ENCODE results near the gene AAR2.

AAR2 gene

DNA sequence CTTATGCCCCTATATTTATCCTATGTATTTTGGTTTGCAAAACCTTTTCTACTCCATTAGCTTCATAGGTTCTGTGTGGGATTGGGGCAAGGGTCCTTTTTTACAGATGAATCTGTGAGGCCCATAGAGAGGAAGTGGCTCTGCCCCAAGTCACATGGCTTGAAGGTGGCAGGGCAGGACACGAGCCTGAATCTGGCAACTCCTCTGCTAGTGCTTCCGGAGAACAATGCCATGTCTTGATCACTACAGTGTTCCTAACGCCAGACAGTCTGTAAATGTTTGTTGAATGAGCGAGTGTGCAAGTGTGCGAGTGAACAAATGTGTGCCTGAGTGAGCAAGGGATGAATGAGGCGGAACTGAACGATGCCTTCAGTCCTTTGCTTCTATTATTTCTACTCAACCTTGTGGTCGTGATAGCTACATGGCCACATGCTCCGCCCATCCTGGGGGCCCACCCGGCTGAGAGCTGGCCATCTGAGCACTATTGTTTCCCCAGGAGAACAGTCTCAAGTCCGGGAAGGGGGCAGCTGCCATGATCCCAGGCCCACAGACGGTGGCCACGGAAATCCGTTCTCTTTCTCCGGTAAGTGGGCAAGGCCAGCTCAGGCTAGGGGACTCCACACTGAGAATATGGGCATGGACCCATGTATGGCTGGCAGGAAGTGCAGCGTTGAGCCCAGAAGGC lies 17.8 kb upstream of the AAR2 start:
- DNase-seq = no peak

GRCh38 chr20:36219671-36220220 lies 16.5 kb upstream of the AAR2 start:
- DNase-seq = no peak

DNA sequence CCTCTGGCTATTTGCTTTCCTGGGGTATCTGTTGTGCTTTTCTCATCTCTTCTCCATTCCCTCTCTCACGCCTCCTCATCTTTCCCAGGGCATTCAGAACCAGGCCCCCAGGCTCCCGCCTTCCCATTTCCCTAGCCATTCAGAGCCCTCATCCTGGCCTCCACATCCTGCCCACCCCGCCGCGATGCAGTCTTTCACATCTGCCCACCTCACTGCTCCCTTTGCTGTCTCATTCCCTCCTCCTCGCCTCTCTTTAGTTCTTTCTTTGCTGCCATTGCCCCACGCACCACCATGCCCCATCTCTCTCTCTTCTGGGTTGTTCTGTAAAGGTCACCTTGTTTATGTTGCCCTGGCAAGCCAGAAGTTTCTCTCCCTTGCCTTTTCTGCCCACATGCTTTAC lies 10.6 kb upstream of the AAR2 start:
- no peak for DNase-seq

GRCh38 chr20:36228770-36229169 lies 7.5 kb upstream of the AAR2 start:
- no peak for DNase-seq

GRCh38 chr20:36230019-36230418 lies 6.3 kb upstream of the AAR2 start:
- DNase-seq = no peak

DNA sequence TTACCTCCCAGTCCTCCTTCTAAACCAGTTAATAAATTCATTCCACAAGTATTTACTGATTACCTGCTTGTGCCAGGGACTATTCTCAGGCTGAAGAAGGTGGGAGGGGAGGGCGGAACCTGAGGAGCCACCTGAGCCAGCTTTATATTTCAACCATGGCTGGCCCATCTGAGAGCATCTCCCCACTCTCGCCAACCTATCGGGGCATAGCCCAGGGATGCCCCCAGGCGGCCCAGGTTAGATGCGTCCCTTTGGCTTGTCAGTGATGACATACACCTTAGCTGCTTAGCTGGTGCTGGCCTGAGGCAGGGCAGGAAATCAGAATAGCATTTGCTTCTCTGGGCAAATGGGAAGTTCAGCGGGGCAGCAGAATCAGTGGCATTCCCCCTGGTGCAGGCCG lies 4.9 kb upstream of the AAR2 start:
- no peak for DNase-seq

- DNase-seq = no peak
These were observed 1.4 kb upstream of the AAR2 start for GRCh38 chr20:36234771-36235320.

- DNase-seq = no peak
These were observed 476 bp downstream of the AAR2 start for GRCh38 chr20:36236786-36237121.

DNA sequence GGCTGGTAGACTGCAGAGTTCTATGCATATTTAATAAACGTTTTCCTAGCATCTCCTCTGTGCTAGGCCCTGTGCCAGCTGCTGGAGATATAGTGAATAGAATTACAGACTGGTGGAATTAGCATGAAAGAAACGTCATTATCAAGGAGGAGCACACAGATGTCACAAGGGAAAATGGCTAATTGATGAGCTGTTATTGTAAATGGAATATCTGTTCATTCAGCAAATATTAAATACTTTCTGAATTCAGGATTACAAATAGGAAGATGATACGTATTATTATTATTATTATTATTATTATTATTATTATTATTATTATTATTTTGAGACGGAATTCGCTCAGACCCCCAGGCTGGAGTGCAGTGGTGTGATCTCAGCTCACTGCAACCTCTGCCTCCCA lies 1.2 kb downstream of the AAR2 start:
- no peak for DNase-seq

- no peak for DNase-seq
These were observed 1.9 kb downstream of the AAR2 start for GRCh38 chr20:36238153-36238552.

GRCh38 chr20:36238760-36239159 lies 2.5 kb downstream of the AAR2 start:
- no peak for DNase-seq

GRCh38 chr20:36240076-36240475 lies 3.8 kb downstream of the AAR2 start:
- DNase-seq = no peak

DNA sequence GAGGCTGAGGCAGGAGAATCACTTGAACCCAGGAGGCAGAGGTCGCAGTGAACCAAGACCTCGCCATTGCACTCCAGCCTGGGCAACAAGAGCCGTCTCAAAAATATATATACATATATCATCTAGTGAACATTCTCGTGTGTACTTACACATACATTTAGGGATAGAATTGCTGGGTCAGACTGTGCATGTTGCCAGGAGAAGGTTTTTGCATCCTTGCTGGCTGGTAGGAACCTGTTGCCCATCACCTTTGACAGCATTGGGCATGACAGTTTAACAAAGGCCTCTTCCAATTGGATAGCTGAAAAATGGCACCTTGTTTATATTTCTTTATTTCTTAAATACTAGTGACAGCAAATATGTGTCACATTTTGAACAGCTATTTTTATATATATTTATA lies 5.4 kb downstream of the AAR2 start:
- DNase-seq = no peak

DNA sequence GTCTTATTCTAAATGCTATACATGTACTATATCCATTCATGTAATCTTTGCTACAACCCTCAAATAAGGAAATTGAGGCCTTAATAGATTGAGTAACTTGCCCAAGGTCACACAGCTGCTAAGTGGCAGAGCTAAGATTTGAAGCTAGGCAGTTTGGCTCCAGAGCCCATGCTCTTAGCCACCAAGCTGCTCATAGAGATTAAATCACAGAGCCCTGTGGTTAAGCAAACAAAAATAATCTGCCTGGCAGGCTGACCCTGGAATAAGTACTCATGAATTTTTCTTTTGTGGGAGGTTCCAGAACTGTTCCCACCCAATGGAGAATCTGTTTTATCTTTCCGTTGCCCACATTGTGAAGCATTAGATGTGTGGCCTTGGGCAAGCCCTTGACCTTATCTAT lies 7.4 kb downstream of the AAR2 start:
- DNase-seq = no peak

DNA sequence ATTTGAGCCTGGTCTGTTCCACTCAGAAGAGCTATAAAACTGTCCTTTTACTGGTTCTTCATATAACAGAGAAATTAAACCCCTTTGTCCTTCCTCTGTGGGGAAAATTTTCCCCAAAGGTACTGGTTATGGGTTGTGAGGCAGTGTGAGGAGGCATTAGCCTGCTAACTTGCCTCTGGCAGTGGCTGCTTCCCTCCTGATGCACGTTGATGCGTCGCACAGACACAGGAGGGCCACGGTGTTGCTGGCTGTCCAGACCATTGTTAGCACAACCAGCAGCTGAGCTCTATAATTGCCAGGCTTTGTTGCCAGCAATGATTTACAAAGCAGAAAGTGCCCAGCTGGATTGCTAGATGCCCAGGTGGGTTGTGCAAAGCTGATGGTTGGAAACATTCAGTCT lies 10.1 kb downstream of the AAR2 start:
- DNase-seq = no peak

DNA sequence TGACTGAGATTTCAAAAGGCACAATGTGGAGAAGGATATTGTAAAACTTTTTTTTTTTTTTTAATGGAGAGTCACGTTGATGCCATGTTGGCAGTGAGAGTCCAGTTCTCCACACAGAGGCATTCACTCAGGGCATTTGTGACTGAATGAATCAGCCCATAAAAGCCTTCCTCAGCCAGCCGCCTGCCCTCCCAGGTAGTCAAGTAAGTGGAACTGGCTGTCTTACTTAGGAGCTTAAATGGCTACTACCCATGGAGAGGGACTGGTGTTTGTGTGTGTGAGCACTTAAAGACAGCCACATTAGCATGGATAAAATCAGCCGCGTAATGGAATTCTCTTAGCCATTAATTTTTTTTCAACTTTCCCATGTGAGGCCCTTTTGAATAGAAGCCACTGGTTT lies 12.6 kb downstream of the AAR2 start:
- no peak for DNase-seq

GRCh38 chr20:36249450-36249849 lies 13.2 kb downstream of the AAR2 start:
- no peak for DNase-seq

DNA sequence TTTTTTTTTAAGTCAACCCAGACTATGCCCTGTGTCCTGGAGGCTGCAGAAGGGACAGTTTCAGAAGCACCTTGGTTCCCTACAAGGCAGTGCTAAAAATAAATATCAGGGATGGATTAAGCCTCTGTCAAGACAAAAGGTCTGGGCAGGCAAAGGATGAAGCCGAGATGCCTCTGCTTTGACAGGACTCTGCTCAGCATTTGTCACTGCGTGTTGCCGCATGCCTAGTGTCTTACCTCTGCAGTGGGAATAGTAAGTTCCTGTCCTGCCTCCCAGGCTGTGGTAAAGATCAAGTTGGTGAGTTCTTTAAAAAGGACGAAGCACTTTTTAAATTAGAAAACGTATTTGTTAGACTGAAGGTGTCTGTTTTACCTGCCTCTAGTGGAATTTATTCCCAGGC lies 15.1 kb downstream of the AAR2 start:
- DNase-seq = no peak

DNA sequence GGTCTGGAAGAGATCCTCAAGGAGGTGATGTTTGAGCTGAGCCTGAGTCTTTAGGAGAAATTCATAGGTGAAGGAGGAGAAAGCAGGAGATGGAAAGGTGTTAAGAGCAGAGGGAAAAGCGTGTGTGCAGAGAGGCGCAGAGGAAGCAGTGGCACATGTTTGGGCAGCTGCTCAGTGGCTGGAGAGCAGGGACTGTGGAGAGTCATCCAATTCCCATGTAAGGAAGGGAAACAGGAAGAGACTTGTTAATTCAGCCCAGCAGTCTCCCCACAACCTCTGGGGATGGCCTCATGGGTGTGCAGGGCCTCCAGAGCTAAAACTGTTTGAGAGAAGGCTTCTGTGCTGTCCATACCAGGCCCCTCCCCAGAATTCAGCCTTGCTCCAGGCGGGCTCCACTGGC lies 16.2 kb downstream of the AAR2 start:
- DNase-seq = no peak

- no peak for DNase-seq
These were observed 16.8 kb downstream of the AAR2 start for GRCh38 chr20:36253036-36253435.

GRCh38 chr20:36254076-36254475 lies 17.8 kb downstream of the AAR2 start:
- no peak for DNase-seq

- DNase-seq = no peak
These were observed 19.2 kb downstream of the AAR2 start for GRCh38 chr20:36255445-36255844.

DNA sequence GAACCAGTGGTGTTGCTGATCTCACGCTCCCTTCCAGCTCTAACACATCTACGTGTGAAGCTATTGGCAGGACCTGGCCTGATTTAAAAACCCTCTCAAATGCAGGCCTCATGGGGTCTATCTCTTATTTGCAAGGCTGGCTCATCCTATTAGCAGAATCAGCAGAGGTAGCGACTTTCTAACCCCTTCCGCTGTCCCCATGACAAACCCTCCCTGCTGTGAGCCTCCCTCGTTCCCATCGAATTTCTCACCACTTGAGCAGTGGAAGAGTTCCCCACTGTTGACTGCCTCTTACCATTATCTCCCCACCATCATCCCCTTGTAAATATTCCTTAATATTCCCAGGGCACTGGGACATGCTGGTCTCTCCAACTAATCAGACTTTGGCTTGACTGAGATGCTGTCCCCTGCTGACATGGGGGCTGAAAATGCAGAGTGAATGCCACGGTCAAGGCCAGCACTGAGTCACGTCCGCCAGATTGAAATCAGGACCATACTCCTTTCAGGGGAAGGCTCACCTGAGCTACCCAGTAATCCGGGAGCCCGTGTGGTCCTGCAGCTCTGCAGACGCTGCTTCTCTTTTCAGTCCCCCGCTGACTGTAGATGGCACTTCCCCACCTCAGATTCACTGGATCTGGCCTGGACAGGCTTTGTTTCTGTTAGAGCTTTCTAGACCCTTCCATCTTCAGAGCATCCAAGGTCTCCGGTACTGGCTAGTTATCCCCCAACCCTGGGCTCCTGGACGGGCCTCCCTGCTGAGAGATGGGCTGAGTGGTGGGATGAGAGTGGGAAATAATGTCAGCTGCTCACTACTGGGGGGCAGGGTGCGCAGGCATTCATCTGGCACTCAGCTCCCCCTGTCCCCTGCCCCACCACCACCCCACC lies 23.1 kb downstream of the AAR2 start:
- no peak for DNase-seq

- DNase-seq = no peak
These were observed 24.0 kb downstream of the AAR2 start for GRCh38 chr20:36260316-36260715.

All from activated CD4-positive, CD25-positive, alpha-beta regulatory T cell (primary cell).